Activated T-cell treated with anti-CD3 and anti-CD28 coated beads for 48 hours (primary cell): Measurements from ENCODE around the gene TBX5.

Experiments used
- DNase-seq: peaks from one replicate; pipeline ENCODE4 v3.0.0-alpha.2; 2020; ENCODE audit warnings: low read depth

TBX5 gene

DNA sequence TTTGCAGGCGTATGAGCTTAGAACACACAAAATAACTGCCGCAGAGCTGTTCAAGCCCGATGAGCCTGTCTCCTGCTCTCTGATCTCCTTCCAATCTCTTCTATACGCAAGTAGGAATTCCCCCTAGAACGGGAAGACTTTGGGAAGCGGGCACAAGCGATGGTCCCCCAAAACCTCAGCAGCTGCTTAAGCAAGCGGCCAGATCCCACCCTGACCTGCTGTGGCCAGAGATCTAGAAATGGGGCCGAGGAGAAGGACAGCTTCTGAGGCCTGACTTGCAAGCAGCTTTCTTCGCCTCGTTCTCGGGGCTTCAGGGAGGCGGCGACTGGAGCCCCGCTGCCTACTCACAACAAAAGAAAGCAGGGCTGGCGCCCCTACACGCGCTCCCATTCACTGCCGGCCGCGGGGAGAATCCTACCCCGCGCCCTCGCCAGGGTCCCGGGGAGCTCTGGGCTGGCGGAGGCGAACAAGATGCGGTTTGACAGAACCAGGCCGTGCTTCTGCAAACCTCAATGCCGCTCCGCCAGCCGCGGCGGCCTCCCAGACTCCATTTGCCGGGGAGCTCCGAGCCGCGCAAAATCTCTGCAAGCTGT lies 922 bp downstream of the TBX5 start:
- no peak for DNase-seq

DNA sequence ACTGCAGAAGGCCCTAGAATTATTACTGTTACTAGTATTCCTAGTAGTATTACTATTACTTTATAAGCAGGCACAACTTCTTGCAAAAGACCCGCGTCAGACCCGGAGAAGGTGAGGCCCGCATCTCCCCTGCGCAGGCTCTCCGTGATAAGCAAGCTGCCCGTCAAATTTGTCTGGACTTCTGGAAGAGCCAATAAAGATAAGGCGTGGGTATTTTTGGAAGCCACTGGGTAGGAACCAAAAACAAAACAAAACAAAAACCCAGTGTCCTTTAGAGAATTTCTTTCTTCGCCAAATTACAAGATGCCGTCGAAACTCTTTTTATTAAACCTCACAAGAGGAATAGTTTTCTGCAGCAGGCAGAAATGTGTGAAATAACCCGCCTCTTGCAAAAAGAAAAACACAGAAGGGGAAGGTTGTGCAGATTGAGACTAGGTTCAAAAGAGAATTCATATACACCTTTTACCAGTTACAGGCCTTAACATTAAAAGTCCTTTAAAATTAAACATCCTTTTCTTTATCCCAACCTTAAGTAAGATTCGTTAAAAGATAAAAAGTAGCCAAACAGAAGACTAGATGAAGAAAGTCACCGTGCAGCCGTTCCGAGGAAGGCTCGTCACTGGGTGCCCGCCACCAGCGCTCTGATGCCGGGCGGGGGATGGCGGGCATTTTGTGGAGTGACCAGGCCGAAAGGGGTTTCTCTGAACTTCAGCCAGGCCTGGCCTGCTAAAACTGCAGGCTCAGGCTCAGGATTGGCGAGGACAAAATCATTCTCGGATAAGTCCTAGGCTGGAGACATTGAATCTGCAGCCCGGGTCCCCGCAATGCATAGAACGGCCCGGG lies 1.6 kb downstream of the TBX5 start:
- no peak for DNase-seq

DNA sequence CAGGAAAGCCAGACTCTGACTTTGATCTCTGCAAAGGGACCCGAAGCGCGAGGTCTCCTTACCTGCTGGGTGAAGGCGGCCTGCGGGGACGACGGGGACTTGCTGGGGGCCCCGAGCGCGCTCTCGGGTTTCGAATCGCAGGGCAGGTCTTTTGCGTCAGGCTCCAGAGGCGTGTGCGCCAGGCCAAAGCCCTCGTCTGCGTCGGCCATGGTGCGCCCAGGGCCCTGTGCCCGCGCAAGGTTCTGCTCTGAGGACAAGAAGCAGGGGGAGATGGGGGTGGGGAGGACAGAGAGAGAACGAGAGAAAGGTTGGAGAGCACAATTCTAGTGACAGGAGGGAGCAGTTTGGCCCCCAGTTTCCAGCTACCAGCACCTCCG lies 2.3 kb downstream of the TBX5 start:
- DNase-seq, result no peak

- no peak for DNase-seq
These were observed 2.8 kb downstream of the TBX5 start for GRCh38 chr12:114403011-114403689.

GRCh38 chr12:114402084-114402717 lies 3.7 kb downstream of the TBX5 start:
- DNase-seq, result no peak

DNA sequence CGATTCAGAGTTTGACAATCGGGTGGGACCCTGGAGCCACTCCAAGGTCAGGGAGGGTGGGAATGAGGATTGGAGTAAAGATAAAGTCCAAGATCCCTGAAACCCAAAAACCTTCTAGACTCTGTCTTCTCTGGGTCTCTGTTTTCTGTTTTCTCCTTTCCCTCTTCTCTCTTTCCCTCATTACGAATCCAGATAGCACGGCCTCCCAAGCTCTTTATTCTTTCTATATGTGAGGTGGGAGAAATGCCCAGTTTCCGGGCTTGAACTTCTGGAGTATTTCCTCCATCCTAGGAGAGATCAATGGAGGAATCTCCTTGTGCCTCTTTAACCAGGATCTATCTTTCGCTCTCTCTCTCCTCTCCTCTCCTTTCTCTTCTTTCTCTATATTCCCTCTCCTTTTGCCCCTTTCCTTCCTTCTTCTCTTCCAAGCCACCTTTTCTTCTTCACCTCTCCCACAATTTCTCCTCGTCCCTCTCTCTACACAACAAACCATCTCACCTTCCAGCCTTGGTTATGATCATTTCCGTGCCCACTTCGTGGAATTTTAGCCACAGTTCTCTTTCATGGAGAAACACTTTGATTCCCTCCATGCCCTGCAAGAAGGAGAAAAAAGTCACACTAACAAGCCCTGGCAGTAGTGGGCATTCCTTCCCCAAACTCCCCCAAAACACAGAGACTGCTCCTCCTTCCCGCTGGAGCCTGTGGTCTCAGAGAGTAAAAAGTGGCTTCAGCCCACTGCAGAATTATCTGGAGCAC lies 4.4 kb downstream of the TBX5 start:
- no peak for DNase-seq

- no peak for DNase-seq
These were observed 5.0 kb downstream of the TBX5 start for GRCh38 chr12:114400925-114401324.

- no peak for DNase-seq
These were observed 5.6 kb downstream of the TBX5 start for GRCh38 chr12:114400361-114400811.

DNA sequence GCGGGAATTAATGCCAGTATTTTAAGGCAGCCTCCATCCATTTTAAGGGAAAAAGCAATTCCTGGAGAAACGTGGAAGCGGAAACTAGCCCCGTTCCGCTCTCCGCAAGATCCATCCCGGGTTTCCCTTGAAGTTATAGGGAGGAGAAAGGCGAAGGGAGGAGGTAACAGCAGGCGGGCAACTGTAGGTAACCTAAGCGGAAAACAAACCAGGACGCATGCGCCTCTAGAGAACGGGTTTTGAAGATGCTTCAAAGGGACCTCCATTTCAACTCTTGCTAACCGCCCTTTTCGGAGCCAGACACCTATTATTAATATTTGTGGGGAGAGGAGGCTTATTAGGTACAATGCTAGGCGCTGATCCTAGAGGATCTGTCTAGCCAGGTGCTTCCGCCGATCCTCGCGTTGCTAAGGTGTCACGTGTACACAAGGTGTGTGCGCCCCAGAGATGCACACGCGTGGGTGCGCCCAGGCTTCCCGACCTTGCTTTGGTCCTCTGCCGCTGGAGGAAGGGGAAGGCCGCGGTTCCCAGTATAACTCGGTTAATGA lies 6.2 kb downstream of the TBX5 start:
- DNase-seq, result no peak

GRCh38 chr12:114397978-114398881 lies 7.7 kb downstream of the TBX5 start:
- DNase-seq, result no peak

DNA sequence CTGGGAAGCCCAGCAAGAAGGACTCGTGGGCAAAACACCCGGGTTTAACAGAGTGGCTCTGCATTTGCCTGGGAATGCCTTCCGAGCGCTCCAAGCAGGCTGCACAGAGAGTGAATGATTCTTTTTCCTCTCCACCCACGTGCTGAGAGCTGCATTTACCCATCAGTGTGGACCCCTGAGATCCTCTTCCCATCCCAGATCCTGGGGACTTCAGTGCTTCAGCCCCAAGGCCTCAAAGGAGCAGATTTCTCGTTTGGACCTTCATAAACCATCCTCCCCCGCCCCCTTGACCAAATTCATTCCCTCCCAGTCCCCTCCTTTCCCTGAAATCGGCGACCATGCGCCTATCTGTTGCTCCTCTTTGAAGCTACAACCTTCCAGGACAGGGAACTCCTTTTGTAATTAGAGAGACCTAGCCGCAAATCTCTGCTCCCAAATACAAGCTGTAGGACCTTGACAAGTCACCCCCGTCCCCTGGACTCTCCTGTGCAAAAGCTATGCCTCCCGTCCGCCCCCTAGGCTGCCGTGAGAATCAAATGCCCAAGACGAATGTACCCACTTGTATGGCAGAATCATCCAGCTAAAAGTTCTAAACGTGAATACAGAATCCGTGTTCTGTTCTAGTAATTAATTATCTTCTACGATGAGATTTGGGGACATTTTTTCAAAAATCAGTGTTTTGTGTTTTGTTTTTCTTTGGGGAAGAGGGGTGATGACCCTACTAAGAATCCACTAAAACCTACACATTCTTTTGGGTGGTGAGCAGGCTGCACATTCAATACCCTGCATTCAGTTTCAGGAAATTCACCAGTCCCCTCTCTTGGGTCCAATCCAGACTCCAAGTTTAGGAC lies 8.8 kb downstream of the TBX5 start:
- no peak for DNase-seq

- DNase-seq, result no peak
These were observed 9.6 kb downstream of the TBX5 start for GRCh38 chr12:114396153-114396868.

DNA sequence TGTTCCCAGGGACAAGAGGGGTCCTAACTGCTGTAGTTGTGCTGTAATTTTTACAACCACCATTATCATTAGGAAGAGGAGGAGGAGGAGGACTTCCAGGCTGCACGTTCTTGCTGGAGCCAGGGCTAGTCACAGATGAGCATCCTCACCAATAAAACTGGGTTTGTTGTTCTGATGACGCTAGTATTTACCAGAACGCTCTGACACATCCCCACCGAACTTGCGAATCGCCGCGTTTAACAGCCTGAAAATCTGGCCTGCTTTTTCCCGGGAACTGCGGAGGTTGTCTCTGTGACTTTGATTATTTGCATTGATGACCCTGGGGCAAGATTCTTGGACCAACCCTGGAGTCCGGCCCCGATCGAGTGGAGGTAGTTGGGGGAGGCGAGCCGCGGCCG lies 10.2 kb downstream of the TBX5 start:
- DNase-seq, result no peak

DNA sequence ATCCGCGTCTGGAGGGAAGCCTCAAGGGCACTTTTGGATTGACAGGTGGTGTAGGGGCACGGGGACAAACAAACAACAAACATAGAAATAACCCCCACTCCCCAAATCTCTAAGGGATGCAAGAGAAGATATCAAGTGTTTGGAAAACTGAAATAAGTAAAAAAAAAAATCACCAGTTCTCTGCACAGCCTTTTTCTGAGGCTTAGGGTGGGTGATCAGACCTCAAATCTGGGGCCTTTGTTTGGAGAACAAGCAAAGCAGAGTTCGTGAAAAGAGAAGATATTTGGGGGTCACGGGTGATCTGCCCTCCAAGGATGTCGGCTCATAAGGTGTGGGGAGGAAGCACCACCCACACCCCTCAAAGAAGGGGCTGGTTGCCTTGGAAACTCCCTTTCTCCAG lies 10.7 kb downstream of the TBX5 start:
- DNase-seq, result no peak

DNA sequence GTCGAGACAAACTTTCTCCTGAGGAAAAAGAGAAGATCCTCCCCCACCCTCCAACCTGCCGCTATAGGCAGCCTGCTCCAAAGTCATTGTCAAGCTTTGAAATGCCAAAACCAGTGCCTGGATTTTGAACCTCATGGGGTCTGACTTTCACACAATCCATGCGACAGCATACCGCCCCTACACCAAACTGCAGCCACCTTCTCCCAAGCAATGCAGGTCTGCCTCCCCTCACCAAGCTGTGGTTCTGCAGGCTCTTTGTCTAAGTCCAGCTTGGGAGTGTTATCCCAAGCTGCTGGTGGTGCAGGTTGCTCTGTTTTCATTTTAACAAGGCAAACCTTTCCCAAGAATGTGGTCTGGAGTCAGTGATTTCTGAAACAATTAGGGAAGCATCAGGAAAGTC lies 12.4 kb downstream of the TBX5 start:
- DNase-seq, result no peak

DNA sequence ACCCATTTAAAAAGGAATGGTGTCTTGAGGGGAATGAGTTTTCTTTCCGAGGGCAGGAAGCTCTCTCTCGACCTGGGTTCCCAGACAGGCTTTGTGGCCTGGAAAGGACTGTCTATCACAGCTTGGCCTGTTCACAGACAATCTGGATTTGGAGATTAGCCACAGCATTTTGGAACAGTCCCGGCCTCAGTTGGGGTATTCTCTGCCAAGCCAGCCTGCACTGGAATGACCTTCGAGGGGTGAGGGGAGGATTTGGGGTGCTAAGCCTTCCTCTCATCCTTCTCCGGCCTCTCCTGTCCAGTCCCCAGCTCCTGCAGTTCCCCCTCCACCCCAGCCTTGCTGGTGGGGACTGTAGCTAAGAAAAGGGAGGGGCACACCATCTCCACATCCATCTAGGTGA lies 13.0 kb downstream of the TBX5 start:
- DNase-seq, result no peak

- DNase-seq, result no peak
These were observed 14.9 kb downstream of the TBX5 start for GRCh38 chr12:114391088-114391487.

- DNase-seq, result no peak
These were observed 21.2 kb downstream of the TBX5 start for GRCh38 chr12:114384739-114385138.

GRCh38 chr12:114381177-114381576 lies 24.8 kb downstream of the TBX5 start:
- DNase-seq, result no peak
